GM21619 (cell line): ENCODE data around the gene SUPT4H1.

Experiments
- ATAC-seq: cut with Tn5 transposase; IDR thresholded peaks from one replicate; pipeline ENCODE4 v1.9.1; 2021; ENCODE audit not compliant: unreplicated experiment

The SUPT4H1 gene

GRCh38 chr17:58307468-58308172, 44.4 kb downstream of the SUPT4H1 start:
- ATAC-seq = no peak

GRCh38 chr17:58306131-58306951, 45.7 kb downstream of the SUPT4H1 start:
- ATAC-seq = no peak

- no peak for ATAC-seq
Measured at GRCh38 chr17:58305626-58306025, 46.4 kb downstream of the SUPT4H1 start.

DNA sequence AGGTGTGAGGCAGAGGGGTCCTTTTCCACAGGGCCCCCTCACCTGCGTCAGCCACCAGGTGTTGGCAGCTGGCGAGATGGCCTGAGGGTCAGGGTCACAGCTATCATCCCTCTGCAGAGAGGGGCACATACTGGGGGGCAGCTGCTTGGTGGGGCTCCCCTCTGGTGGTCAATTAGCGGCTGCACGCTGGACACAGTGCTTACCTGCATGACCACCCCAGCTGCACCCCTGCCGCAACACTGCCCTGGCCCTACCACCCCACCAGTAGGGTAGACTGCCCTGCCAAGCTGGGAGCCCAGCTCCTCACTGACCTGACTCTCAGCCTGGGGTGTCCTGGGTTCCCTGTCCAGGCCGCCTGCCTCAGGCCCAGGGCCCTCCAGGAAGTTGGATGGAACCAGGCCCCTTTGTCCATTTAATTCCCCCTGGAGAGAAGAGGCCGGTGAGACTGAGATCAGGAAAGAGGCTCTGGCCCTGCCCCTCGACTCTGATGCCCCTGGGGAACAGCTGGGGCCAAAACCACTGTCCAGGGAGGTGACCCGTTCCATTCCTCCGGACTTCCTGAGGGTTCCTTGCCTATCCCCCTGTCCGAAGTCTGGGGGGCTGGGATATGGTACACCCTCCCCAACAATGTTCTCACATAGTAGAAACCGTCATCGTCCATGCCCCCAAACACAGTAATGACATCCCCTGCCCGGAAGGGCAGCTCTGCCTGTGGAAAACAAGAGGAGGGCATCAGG, 47.1 kb downstream of the SUPT4H1 start:
- ATAC-seq = no peak

GRCh38 chr17:58303971-58304749, 47.8 kb downstream of the SUPT4H1 start:
- ATAC-seq = no peak

- ATAC-seq = no peak
Measured at GRCh38 chr17:58302919-58303585, 48.9 kb downstream of the SUPT4H1 start.

DNA sequence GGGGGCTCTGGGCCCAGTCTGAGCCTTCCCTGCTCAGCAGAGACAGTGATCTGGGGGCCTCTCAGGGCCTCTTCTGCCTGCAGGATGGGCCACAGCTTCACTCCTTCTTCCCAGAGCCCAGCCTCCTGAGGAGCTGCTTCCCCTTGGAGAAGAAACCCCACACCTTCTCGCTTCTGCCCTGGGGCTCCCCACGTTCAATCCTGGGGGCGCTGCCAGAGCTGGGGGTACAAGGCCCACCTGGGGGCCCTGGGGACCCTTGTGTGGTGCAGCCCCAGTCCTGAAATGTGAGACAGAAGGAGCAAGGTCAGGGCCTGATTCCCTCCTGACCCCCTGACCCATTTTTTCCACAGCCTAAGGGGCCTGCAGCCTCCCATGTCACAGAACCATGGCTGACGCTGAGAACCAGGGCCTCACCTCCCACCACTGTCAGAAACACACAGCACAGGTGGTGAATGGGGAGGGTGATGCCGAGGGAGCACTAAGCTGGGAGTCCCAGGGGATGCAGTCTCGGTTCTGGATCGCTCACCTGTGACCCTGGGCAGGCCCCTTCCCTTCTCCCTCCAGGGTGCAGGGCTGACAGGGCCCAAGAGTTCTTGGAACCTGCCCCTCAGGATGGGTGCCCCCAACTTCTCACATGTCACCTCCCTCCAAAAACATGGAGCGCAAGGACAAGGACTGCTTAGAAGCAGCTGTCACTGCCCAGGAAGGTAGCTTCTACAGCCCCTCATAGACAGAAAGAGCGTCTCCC, 49.7 kb downstream of the SUPT4H1 start:
- no peak for ATAC-seq

- no peak for ATAC-seq
Measured at GRCh38 chr17:58301504-58302150, 50.4 kb downstream of the SUPT4H1 start.

DNA sequence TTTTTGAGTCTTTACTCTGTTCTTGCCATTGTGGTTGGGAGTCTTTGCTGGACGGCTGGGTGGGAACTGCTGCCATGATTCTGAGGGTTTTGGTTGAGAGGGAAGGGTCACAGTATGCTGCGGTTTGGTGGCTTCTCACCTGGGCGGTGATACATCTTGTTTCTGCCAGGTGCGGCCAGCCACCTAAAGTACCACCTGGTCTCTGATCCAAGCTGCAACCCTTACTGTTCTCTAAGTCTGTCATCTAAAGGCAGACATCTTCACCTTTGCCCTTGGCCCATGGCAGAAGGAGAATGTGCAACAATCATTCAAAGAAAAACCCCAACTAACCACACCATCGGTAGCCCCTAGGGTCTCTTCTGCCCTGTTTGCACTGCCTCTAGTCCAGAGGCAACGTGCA, 51.7 kb downstream of the SUPT4H1 start:
- no peak for ATAC-seq
